ENCODE results near the gene NEURL1B. TPM values are rescaled to one million over a fixed set of nuclear protein-coding genes. Genes with fewer than 3 reads are reported as not detected.

NEURL1B gene, protein sequence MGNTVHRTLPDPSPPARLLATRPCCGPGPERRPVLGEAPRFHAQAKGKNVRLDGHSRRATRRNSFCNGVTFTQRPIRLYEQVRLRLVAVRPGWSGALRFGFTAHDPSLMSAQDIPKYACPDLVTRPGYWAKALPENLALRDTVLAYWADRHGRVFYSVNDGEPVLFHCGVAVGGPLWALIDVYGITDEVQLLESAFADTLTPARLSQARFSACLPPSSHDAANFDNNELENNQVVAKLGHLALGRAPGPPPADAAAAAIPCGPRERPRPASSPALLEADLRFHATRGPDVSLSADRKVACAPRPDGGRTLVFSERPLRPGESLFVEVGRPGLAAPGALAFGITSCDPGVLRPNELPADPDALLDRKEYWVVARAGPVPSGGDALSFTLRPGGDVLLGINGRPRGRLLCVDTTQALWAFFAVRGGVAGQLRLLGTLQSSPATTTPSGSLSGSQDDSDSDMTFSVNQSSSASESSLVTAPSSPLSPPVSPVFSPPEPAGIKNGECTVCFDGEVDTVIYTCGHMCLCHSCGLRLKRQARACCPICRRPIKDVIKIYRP
- polyA plus RNA-seq, result 0.06 to 0.43 TPM (median 0.36 TPM) in 3 replicates
- polyA plus RNA-seq (2011; ENCODE audit: low read depth), result 0.07 TPM
- 0.13 and 0.14 TPM in 2 replicates for polyA plus RNA-seq (2011; cell fraction: cytosol; rRNA removed)
- 0.24 and 0.25 TPM in 2 replicates for polyA plus RNA-seq (2011; cell fraction: nucleus; rRNA removed)
- polyA plus RNA-seq (2012; ENCODE audit: low replicate concordance), result 0.14 and 0.38 TPM in 2 replicates
- polyA minus RNA-seq, result 0.07 to 0.77 TPM (median 0.56 TPM) in 3 replicates
- 0.58 TPM for polyA minus RNA-seq (2011; cell fraction: cytosol; rRNA and poly(A)+ RNA removed)
- polyA minus RNA-seq (2011; cell fraction: nucleus; rRNA and poly(A)+ RNA removed), result 0.11 TPM in 1 of 2 replicates, not detected in the other

DNA sequence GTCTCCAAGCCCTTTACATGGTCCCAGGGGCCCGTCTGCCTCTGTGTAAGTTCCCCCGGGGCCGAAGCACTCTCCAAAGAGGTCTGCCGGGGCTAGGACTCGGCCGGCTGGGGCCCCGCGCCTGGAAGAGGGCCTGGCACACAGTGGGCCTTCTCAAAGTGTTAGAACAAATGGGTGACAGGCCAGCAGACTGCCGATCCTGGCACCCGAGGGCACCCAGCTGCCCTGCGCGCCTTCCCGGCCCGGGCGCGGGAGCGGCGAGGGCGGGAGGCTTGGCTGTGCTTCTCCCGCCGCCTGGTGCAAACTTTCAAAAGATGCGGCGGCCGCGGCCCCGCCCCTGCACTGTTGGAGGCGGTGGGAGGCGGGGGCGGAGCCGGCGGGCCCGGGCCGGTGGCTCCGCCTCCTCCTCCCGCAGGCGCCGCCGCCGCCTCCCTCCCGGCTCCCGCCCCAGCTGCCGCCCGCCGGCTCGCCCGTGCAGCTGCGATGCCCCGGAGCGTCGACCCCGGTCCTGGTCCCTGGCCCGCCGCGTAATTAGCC lies at the start of gene NEURL1B:
NEURL1B (plus strand) TSS at position 442 of the 537 bp plus-strand sequence. CDS start 144 bp downstream, outside the sequence.
- no peak for FAIRE-seq

DNA sequence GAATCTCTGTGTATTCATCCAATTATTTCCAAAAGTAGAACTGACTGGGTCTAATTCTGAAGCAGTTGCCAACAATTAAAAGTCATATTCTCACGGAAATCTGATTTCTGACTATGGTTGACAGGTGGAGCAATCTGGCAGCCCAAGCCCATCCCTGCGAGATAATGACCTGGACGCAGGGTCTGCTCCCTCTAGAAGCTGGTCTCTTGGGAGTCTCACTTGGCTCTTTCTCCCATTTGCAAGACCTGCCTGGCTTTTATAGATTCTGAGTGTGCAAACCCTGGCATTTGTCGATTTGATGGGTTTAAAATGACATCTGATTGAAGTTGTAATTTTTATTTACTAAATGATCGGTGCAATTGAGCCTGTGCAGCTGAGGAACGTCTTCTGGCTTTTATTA lies 49.4 kb upstream of the NEURL1B start:
- Histone ChIP-seq H3K36me3 (ENCODE audit: control insufficient read depth in 2 of 2, extremely low read depth in 1 of 2, insufficient read depth in 2 of 2, low read length in 2 of 2) (no peaks in the 10 kb centered on the region), H3K4me2 (ENCODE audit: control insufficient read depth, extremely low read depth, insufficient read depth, low read depth, low read length) (no peak overlapping the region), H3K79me2 (ENCODE audit: control insufficient read depth, insufficient read depth, low read length) (no peaks in the 10 kb centered on the region), H4K20me1 (ENCODE audit: control insufficient read depth, extremely low read depth, insufficient read depth, low read length) (no peaks in the 10 kb centered on the region), H3K27me3 (ENCODE audit: control insufficient read depth, extremely low read depth, insufficient read depth, low read length) (peaks cover 10% of the 10 kb centered on the region), H3K4me1 (ENCODE audit: control insufficient read depth, extremely low read depth, insufficient read depth, low read length) (no peaks in the 10 kb centered on the region), H3K4me3 (ENCODE audit: control insufficient read depth in 2 of 3, extremely low read depth in 1 of 3, insufficient read depth in 2 of 3, low read depth in 1 of 3, low read length in 3 of 3) (no peak overlapping the region), H3K9ac (ENCODE audit: control insufficient read depth, extremely low read depth, insufficient read depth, low read length) (no peak overlapping the region), H3K9me1 (ENCODE audit: control insufficient read depth, extremely low read depth, insufficient read depth, low read length) (no peaks in the 10 kb centered on the region), H3K27ac (ENCODE audit: control insufficient read depth, insufficient read depth, low read length) (no peak overlapping the region), H2AFZ (ENCODE audit: control insufficient read depth, low read length) (no peak overlapping the region), H3K9me3 (ENCODE audit: control insufficient read depth, low read depth, low read length) (no peaks in the 10 kb centered on the region)
- FAIRE-seq, result no peak
- TF ChIP-seq, protein P1, sequence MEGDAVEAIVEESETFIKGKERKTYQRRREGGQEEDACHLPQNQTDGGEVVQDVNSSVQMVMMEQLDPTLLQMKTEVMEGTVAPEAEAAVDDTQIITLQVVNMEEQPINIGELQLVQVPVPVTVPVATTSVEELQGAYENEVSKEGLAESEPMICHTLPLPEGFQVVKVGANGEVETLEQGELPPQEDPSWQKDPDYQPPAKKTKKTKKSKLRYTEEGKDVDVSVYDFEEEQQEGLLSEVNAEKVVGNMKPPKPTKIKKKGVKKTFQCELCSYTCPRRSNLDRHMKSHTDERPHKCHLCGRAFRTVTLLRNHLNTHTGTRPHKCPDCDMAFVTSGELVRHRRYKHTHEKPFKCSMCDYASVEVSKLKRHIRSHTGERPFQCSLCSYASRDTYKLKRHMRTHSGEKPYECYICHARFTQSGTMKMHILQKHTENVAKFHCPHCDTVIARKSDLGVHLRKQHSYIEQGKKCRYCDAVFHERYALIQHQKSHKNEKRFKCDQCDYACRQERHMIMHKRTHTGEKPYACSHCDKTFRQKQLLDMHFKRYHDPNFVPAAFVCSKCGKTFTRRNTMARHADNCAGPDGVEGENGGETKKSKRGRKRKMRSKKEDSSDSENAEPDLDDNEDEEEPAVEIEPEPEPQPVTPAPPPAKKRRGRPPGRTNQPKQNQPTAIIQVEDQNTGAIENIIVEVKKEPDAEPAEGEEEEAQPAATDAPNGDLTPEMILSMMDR (optimal IDR thresholded peaks at IDR 0.05 in 1 of 3, IDR thresholded peaks at IDR 0.05 in 1 of 3, conservative IDR thresholded peaks at IDR 0.05 in 1 of 3; ENCODE audit: extremely low read depth in 1 of 3, insufficient read depth in 2 of 3, low read length in 3 of 3), result no peak
- TF ChIP-seq EZH2 (IDR thresholded peaks at IDR 0.05; ENCODE audit: low read length), result no peak
- no peak for DNase-seq (ENCODE audit: low read depth, low spot score)
- dilution Hi-C loops (cut with MboI; ENCODE audit: extremely low pct_ligation_motif_present, low sequenced_read_pairs), result no loop called here

More for the DNA sequence above, at the start of gene NEURL1B:
- peak within 1 kb of the TSS; percentile 82 for H3K4me2 ChIP-seq (ENCODE audit: control insufficient read depth, extremely low read depth, insufficient read depth, low read depth, low read length)
- peak within 1 kb of the TSS; percentile 54 for H3K9ac ChIP-seq (ENCODE audit: control insufficient read depth, extremely low read depth, insufficient read depth, low read length)
- H3K4me1 ChIP-seq (ENCODE audit: control insufficient read depth, extremely low read depth, insufficient read depth, low read length), result peaks cover 18% of the 10 kb centered on the region
- H3K79me2 ChIP-seq (ENCODE audit: control insufficient read depth, insufficient read depth, low read length), result no peaks in the 10 kb centered on the region
- peaks cover 34% of the 10 kb centered on the region for H3K27me3 ChIP-seq (ENCODE audit: control insufficient read depth, extremely low read depth, insufficient read depth, low read length)
- H3K36me3 ChIP-seq (ENCODE audit: control insufficient read depth in 2 of 2, extremely low read depth in 1 of 2, insufficient read depth in 2 of 2, low read length in 2 of 2), result no peaks in the 10 kb centered on the region
- no peak for TF ChIP-seq EZH2 (IDR thresholded peaks at IDR 0.05; ENCODE audit: low read length)
- TF ChIP-seq, protein P1 (optimal IDR thresholded peaks at IDR 0.05 in 1 of 3, IDR thresholded peaks at IDR 0.05 in 1 of 3, conservative IDR thresholded peaks at IDR 0.05 in 1 of 3; ENCODE audit: extremely low read depth in 1 of 3, insufficient read depth in 2 of 3, low read length in 3 of 3), result no peak
- no peaks in the 10 kb centered on the region for H3K9me1 ChIP-seq (ENCODE audit: control insufficient read depth, extremely low read depth, insufficient read depth, low read length)
- H3K4me3 ChIP-seq (ENCODE audit: control insufficient read depth in 2 of 3, extremely low read depth in 1 of 3, insufficient read depth in 2 of 3, low read depth in 1 of 3, low read length in 3 of 3), result peak within 1 kb of the TSS; percentile 30 to 58 (median 58)
- no peaks in the 10 kb centered on the region for H3K9me3 ChIP-seq (ENCODE audit: control insufficient read depth, low read depth, low read length)
- H3K27ac ChIP-seq (ENCODE audit: control insufficient read depth, insufficient read depth, low read length), result no peak within 1 kb of the TSS
- H2AFZ ChIP-seq (ENCODE audit: control insufficient read depth, low read length), result peak within 1 kb of the TSS; percentile 54
- dilution Hi-C loops (cut with MboI; ENCODE audit: extremely low pct_ligation_motif_present, low sequenced_read_pairs), result no loop called here
- no peak for DNase-seq (ENCODE audit: low read depth, low spot score)
- no peaks in the 10 kb centered on the region for H4K20me1 ChIP-seq (ENCODE audit: control insufficient read depth, extremely low read depth, insufficient read depth, low read length)

Measured in keratinocyte (primary cell).